Measurements from ENCODE around the gene SEL1L2.
"Not testable (repeated sequence)": the region's sequence is repeated elsewhere in the genome, so short reads cannot be mapped to it uniquely, and the experiment has no call there.

SEL1L2 gene

GRCh38 chr20:13990465-13990864, at the start of gene SEL1L2:
TSS of gene SEL1L2 (minus strand) at chr20:13990614. CDS start at chr20:13990534, 80 bp downstream.
- DNase-seq: no peak

- no peak for DNase-seq
These were observed 46.2 kb upstream of the SEL1L2 start for GRCh38 chr20:14036567-14036966.

- no peak for DNase-seq
These were observed 42.9 kb upstream of the SEL1L2 start for GRCh38 chr20:14033310-14033709.

GRCh38 chr20:14030991-14031390, 40.6 kb upstream of the SEL1L2 start:
- no peak for DNase-seq

- no peak for DNase-seq
These were observed 22.3 kb upstream of the SEL1L2 start for GRCh38 chr20:14012671-14013070.

GRCh38 chr20:14009208-14009607, 18.8 kb upstream of the SEL1L2 start:
- no peak for DNase-seq

- DNase-seq: no peak
These were observed 15.6 kb upstream of the SEL1L2 start for GRCh38 chr20:14005996-14006395.

- DNase-seq: no peak
These were observed 10.5 kb upstream of the SEL1L2 start for GRCh38 chr20:14000917-14001316.

- no peak for DNase-seq
These were observed 5.9 kb upstream of the SEL1L2 start for GRCh38 chr20:13996265-13996664.

GRCh38 chr20:13995841-13996240, 5.4 kb upstream of the SEL1L2 start:
- DNase-seq: no peak

- DNase-seq: peak; percentile 77
These were observed 4.8 kb upstream of the SEL1L2 start, which contains the start of gene MACROD2 for GRCh38 chr20:13995086-13995665. TSS of gene MACROD2 (plus strand) at chr20:13995516.

GRCh38 chr20:13991955-13992354, 1.5 kb upstream of the SEL1L2 start:
- not testable (repeated sequence) for DNase-seq

GRCh38 chr20:13991311-13991710, 897 bp upstream of the SEL1L2 start:
- no peak for DNase-seq

- no peak for DNase-seq
These were observed 6.2 kb downstream of the SEL1L2 start for GRCh38 chr20:13984211-13984610.

- DNase-seq: no peak
These were observed 29.9 kb downstream of the SEL1L2 start for GRCh38 chr20:13960525-13960924.

GRCh38 chr20:13960119-13960518, 30.3 kb downstream of the SEL1L2 start:
- no peak for DNase-seq

- no peak for DNase-seq
These were observed 37.2 kb downstream of the SEL1L2 start for GRCh38 chr20:13953227-13953626.

GRCh38 chr20:13947719-13948118, 42.7 kb downstream of the SEL1L2 start:
- DNase-seq: no peak

GRCh38 chr20:13941031-13941430, 49.4 kb downstream of the SEL1L2 start:
- DNase-seq: no peak

- no peak for DNase-seq
These were observed 53.4 kb downstream of the SEL1L2 start for GRCh38 chr20:13936781-13937576.

GRCh38 chr20:13934992-13935894, 55.2 kb downstream of the SEL1L2 start:
- DNase-seq: no peak

- DNase-seq: no peak
These were observed 60.1 kb downstream of the SEL1L2 start for GRCh38 chr20:13930281-13930680.

GRCh38 chr20:13929836-13930235, 60.6 kb downstream of the SEL1L2 start:
- no peak for DNase-seq
